HG03135 (cell line): ENCODE measurements around the gene PHKB.

ENCODE experiments used
- ATAC-seq: cut with Tn5 transposase; IDR thresholded peaks from one replicate; pipeline ENCODE4 v1.9.1; 2021; ENCODE audit warnings: mild to moderate bottlenecking, moderate library complexity; ENCODE audit not compliant: unreplicated experiment

The PHKB gene

GRCh38 chr16:47622451-47623176 is 161.5 kb downstream of the PHKB start:
- ATAC-seq = no peak

DNA sequence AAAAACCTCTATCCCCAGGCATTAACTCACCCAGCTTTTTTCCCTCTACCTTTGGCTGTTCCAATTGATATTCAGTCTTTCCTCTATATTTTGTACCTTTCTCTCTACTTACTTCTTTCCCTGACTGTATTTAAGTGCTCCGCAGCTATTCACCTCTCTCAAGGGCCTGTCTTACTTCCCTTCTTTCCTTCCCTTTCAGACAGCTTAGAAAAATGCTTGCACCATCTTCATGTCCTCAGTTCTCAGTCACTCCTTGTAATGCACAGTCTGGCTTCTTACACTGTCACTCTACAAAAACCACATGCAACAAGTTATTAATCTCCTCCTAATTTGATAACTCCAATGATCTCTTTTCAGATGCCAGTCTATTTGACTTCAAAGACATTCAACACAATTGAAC is 163.4 kb downstream of the PHKB start:
- ATAC-seq = no peak

GRCh38 chr16:47625115-47625567 is 164.0 kb downstream of the PHKB start:
- ATAC-seq = no peak

DNA sequence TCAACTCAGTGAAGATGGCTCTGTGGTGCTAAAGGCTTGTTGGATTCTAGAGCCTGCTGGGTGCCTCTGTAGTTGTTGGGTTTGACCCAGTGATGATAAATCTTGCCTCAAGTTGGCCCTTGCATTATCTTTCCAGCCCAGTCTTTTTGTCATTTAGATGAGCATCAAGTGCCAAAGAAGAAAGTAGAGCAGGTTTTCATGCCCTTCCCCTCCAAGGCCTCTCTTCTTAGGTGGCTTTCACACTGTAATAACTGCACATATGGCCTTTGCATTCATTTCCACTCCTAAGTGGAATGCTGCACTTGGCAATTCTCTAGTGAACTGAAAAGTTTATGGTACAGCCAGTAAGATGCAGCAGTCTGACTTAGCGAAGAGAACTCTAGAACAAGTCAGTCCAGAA is 165.1 kb downstream of the PHKB start:
- no peak for ATAC-seq

DNA sequence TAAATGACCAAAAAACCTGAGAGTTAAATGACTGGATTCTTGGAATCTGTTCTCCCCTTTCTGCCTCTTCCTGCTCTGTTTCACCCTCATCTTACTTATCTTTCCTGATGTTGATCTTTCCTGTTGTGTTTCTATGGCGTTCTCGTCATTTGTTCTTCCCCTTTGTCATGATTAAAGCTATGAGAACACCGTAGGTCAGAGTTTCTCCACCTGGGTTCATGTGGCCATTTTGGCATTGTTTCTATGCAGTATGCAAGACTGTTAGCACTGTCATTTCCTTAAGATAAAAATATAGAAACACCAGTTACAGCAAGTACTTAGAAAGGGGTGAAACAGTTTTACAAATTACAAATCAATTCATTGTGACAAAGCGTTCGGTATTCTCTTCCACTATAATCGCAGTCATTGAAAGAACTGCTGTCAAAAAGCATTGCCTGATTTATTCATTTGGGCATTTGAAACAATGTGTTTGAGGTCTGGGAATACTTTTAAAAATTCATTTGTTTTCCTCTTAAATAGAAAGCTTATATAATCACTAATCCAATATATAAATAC is 166.0 kb downstream of the PHKB start:
- no peak for ATAC-seq

GRCh38 chr16:47627721-47628120 is 166.6 kb downstream of the PHKB start:
- ATAC-seq = no peak

DNA sequence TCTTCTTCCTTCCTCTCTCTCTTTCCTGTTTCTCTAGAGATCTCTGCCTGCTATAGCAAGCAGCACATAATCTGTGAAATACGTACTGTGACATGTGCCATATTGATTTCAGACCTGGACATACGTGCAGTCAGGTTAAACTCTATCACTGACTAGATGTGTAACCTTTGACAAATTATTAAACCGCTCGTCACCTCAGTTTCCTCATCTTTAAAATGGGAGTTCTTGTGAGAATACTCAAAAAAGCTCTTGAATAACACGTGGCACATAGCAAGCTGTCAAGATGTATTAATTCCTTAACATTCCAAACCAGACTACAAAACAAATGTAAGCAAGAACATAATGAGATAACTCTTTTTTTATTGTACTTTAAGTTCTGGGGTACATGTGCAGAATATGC is 170.0 kb downstream of the PHKB start:
- no peak for ATAC-seq

- no peak for ATAC-seq
These were observed 173.0 kb downstream of the PHKB start for GRCh38 chr16:47634126-47634525.

GRCh38 chr16:47634727-47635126 is 173.6 kb downstream of the PHKB start:
- no peak for ATAC-seq

DNA sequence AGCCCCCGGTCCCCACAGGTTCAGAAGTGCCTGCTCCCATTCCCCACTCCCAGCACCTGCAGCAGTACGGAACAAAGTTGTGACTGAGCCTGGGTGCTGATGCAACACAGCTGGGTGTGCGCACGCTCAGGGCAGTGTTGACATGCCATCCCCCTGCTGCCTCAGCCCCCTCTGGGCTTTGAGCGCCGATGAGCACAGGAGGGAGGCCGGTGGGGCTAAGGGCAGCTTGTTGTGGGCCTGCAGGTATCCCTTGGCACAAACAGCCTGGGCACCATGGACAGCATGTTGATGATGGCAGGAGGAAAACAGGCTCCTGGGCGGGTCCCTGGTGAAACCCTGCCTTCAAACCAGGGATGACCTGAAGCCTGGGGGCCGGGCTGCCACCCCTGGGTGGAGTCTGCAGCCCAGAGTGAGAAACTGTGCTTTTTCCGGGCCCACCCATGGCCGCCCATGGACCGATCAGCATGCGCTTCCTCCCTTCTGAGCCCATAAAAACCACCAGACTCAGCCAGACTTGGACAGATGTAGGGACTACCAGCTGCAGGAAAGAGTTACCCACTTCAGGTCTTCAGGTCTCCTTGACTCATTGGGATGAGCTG is 175.5 kb downstream of the PHKB start:
- no peak for ATAC-seq

DNA sequence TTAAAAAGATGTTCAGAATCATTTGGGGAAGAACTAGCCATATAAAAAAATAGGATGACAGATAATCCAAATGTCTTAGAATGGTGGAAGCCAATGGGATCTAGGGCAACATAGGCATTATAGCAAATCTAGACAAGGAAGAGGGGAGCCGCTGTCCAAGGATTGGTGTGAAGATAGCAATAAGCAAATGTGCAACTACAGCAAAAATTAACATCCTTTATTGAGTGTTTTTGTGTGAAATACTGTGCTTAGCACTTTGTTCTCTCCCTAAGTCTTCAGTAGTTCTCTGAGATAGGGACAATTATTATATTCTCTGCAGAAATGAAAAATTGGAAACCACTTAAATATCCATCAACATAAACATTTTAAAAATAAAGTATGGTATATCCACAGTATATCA is 177.0 kb downstream of the PHKB start:
- no peak for ATAC-seq

DNA sequence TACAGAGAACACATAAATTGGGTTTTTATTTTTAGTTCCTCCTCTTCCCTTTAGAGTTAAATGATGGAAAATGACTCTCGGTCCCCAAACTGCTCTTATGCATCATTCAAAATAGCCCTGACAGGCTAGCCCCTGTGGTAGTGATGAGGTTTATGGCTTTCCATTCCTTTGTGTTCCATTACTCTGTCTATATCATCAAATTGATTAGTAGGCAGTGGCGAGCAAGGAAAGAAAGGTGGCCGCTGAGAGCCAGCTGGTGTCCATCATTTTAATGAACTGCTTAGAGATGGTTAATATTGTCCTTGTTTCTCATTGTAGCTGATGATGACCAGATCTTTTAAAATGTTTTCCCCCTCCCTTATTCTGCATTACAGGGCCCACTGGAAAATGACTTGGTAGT is 179.5 kb downstream of the PHKB start:
- no peak for ATAC-seq

GRCh38 chr16:47643323-47644000 is 182.3 kb downstream of the PHKB start:
- no peak for ATAC-seq

GRCh38 chr16:47644166-47644565 is 183.0 kb downstream of the PHKB start:
- no peak for ATAC-seq

DNA sequence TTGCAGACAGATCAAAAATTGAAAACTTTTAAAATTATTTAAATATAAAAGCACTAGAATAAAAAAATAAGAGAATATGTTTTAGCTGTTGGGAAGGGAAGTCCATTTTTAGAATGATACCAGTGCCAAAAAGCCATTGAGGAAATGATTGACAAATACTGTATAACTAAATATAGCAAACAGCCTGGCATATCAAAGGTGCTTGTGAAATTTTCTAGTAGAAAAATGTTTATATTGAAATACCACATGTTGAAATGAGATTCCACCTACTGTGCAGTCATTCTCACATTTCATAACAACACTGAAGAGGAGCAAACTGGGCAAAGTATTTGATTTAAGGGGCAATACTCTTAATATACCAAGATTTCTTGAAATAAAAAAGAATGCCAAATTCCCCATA is 183.5 kb downstream of the PHKB start:
- ATAC-seq = no peak

GRCh38 chr16:47646914-47647313 is 185.8 kb downstream of the PHKB start:
- no peak for ATAC-seq

GRCh38 chr16:47657032-47657431 is 195.9 kb downstream of the PHKB start:
- ATAC-seq = no peak

DNA sequence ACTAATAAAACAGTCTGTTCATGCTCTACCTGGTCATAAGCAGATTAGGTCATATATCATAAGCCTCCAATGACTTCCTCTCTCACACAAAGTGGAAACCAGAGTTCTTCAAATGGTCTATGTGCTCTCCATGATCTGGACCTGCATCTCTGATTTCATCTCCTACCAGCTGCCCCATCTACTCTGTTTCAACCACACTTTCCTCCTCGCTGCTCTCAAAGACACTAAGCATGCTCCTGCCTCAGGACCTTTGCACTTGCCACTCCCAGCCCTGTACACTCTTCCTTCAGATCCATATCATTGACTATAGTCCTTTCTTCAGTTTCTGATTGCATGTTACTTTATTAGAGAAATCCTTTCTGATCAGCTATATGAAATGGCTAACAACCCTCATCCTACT is 196.8 kb downstream of the PHKB start:
- no peak for ATAC-seq

- no peak for ATAC-seq
These were observed 199.4 kb downstream of the PHKB start for GRCh38 chr16:47660540-47660939.

DNA sequence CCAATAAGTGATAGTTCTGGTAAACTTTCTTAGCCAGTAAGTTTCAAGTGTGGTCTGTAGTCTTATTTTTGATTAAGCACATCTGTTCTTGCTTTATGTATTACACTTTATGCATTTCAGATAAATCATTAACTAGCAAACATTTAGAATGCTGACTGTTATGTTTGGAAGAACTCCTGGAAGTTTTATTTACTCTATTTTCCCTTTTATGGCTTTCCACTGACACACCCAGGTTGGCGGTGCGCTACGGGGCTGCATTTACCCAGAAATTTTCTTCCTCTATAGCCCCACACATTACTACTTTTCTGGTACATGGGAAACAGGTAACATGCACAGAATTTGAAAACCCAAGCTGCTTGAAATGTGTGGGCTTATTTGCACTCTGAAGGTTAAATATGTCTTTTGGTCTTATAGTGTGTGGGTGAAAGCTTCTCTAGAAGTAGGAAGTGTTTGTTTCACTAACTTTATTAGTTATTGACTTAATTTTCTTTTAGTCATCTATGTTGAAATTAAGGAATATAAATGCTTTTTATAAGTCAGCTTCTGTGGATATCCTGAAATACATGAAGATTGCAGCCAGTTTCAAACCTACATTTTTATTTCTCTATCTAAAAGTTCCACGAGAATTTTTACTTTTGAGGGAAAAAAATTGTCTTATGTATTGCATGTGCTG is 203.7 kb downstream of the PHKB start:
- no peak for ATAC-seq

- no peak for ATAC-seq
These were observed 205.3 kb downstream of the PHKB start for GRCh38 chr16:47666434-47666833.
